GM20431 (cell line): ENCODE results near the gene VAV2.
"Not testable (repeated sequence)": the region's sequence is repeated elsewhere in the genome, so short reads cannot be mapped to it uniquely, and the experiment has no call there.

Source experiments
- in situ Hi-C: fragments of 300-500 bp; cut with MseI, MboI; formaldehyde crosslinking; loops from one replicate; pipeline ENCODE4 v1.15.0; 2020; ENCODE audit warnings: low sequenced_read_pairs; ENCODE audit not compliant: unreplicated experiment

Gene VAV2

DNA sequence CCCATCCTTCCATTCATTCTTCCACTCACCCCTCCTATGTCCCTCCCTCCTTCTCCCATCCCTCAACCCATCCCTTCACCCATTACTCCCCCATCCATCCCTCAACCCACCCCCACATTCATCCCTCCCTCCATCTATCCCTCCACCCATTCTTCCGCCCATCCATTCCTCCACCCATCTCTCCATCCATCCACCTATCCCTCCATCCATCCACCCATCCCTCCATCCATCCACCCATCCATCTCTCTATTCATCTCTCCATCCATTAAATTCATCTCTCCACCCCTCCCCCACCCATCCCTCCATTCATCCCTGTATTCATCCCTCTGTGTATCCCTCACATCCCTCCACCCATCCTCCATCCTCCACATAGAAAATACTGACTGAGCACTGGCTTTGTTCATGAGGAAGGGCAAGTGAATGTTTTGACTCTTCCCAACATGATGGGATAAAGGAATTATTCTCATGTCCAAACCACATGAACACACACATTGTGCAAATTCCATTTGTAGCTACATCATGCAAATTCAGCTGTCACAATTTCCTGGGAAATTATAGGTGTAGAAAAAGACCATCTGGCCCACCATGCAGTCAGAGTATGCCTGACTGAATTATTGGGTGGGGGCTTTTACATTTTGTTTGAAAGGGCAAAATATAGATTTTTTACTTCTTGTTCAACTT is 6.9 kb upstream of the VAV2 start:
- in situ Hi-C loops: no loop called here

DNA sequence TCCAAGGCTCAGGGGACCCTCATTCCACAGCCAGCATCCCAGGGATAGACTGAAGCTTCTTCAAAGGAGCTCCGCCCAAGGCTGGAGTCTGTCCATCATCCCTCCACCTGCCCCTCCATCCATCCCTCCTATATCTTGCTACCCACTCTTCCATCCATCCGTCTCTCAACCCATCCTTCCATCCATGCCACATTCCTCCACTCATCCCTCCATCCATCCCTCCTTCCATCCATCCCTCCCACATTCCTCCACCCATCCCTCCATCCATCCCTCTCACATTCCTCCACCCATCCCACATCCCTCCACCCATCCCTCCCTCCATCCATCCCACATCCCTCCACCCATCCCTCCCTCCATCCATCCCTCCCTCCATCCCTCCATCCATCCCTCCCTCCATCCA is 5.5 kb upstream of the VAV2 start:
- in situ Hi-C loops: no loop called here

DNA sequence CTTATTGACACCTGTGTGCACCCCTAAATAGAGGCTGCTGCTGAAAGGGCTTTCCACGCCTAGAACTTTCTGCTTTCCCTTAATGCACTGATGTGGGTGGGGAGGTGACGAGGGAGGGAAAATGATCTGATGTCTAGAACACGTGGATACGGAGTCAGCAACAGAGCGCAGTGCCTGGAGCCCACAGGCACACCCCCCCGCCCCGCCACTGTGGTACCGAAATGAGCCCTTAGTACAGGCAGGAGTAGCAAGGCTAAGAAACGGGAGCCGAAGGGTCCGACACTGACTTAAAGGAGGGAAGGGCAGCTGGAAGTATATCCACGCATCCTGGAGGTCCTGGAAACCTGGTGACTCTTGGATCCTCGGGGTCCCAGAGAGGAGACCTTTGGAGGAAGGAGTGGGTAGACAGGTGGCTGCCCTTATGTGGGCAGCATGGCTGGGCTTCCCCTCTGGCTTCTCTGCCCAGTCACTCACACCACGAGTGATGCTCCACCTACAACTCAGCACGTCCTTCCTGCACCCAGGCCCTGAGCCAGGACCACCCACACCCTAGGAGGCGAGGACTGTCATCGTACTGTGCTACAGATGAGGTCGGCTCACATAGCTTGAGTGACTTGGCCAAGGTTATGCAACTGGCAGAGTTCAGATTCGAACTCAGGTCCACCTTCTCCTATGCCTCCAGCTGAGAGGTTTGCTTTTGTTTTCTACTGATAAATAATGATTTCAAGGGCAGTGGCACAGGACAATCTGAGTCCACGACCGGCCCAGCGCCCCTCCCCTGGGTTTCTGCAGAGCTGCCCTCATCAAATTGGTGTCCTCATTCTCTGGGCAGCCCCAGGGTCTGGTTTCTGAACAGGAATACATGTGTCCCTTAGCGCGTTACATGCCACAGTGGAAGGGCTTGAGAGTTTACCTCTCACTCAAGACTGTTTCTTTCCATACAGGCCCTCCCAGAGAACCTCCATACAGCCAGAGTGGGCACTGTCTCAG is 4.7 kb upstream of the VAV2 start:
- in situ Hi-C loops: no loop called here

DNA sequence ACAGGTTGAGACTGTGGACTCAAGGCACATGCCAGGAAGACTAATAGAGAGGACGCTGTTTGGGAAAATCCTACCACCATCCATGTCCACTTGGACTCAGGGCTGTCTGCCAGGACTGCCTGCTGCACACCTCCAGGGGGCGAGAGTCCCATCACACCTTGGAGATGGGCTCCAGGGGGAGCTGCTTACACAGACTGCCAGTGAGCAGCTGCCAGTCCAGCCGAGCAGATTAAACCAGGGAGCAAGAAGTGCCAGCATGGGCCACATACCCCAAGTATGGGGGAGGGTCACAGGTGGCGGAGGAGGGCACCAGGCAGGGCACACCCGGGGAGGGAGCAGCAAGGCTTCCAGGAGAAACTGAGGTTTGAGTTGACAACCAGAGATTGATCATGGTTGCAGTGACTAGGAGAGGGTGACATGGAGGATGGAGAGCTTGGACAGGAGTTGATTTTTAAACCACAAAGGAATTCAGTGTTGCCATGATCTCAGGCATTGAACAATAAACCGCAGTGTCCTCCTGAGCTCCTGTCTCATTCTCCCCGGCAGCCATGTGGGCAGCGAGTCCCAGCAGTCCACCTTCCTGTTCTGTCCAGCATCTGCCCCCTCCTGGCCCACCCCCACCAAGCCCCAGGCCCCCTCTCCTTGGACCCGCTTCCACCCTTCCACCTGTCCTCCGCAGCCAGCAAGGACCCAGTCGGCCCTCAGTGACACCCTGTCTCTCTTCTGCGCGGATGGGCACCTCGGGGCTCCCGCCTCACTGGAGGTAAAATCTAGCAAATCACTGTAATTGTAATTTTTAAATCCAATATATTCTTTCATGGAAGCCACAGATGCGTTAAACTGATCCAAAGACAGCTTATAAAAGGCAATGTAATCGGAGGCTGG is 3.1 kb upstream of the VAV2 start:
- in situ Hi-C loops: no loop called here

DNA sequence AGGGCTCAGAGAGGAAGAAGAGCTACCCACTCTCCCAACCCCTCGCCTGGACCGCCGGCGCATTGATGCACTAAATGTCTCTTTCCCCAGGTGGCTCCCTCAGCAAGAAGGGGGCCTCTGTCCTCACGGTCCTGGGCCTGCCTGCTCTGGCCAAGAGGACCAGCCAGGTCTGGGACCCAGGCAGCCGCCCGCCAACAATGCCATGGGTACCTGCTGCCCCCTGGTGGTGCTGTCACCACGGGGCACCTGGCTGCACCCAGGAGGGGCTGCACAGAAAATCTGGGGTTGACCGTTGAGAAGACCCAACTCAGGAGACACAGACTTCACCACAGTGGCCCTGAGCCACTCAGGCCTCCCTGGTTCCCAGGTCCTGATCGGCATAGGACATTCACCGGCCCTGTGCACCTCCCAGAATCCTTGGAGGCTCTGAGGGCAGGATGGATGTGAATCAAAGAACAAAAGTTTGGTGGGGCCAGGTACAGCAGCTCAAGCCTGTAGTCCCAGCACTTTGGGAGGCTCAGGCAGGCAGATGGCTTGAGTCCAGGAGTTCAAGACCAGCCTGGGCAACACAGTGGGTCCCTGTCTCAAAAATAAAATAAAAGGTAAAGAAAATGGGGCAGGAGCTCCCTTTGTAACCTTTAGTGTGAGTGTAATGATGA is 2.4 kb upstream of the VAV2 start:
- in situ Hi-C loops: loop anchor here (5.0 kb wide), 1 partner anchor 202 kb away; no protein-coding TSS in a partner anchor

DNA sequence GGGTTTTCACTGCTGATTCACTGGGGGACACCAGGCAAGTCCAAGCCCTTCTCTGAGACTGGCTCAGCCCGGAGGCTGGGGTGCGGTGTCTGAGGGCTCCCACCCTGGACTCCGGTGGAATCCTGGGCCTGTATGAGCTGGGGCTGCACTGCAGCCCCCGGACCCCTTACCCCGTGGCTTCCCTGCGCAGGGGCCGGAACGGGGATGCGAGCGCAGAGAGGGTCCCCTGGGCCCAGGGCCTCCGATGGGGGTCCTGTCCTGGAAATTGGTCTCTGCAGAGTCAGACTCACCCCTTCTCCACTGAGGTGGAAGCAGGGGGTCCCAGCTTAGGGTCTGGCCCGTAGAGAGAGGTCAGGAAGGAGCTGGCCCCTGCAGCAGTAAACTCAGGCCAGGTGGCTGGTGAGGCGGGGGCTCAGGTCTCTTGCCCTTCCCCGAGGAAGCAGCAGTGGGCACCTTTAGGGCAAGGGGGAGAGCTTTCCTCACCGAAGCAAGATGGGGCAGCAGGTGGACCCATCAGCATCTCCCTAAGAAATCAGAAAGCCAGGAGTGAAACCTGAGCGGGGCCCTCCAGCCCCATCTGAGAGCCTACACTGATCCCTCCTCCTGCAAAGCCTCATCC is 1.6 kb upstream of the VAV2 start:
- in situ Hi-C loops: loop anchor here (5.0 kb wide), 1 partner anchor 201 kb away; no protein-coding TSS in a partner anchor

DNA sequence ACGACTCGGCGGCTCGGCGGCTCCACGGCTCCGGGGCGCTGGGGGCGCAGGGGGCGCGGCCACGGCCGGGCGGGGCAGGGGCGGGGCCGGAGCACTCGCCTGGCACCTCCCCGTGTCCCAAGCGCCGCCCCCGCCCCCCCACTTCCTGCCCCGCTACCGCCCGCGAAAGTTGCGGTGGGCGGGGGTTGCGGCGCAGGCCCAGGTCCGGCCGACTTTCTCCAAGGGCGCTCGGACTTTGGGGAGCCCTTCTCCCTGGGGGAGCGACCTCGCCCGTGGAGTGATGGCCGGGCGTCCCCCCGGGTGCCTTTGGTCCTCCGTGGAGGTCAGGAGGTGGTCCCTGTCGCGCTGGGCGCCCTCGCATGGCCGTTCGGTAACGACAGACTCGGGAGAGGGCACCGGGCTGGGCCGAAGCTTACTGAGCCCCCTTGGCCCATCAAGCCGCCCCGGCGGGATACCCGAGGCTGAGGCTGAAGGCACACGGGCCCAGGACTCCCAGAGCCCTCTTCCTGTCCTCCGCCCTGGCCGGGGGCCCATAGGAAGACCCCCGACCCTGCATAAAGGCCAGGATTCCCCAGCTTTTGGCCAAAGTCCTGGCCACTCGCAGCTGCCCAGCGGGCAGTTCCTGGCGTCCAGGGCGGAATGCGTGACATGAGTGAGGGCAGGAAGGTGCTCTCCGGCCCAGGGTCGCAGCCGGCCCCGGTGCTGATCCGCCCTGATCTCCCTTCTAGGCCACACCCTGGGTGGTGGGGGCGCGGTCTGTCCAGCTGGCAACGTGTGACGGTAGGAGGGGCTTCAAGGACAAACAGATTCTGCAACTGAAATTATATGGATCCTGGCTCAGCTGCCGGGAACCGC is 883 bp upstream of the VAV2 start:
- in situ Hi-C loops: loop anchor here (5.0 kb wide), 1 partner anchor 201 kb away; no protein-coding TSS in a partner anchor

DNA sequence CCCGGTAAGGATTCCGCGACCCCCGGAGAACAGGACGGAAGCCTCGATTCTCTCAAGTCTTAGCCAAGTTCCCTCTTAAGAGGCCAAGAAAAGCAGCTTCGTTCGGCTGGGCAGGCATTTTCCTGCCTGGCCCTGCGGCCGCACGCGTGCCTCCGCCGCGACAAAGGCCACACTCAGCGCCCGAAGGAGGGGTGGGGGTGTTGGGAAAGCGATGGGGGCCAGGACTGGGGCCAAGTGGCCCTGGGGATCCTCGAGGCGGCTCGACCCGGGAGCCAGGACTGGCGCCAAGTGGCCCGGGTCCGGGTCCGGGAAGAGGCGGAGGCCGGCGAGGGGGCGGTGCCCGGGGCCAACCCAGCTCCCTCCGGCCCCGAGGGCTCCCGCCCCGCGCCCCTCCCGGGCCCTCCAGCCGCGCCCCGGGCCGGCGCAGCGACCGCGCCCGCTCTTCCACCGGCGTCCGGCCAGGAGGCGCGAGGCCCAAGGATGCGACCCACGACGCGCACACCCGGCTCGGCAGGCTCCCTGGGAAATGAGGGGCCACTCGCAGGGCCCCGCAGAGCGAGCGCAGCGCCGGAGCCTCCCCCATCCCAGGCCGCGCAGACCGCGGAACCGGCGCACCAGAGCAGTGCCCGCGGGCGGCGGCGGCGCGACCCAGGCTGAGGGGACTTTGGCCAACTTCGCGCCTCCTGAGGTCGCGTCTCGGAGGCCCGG is 756 bp downstream of the VAV2 start:
- in situ Hi-C loops: loop anchor here (5.0 kb wide), 1 partner anchor 199 kb away; no protein-coding TSS in a partner anchor

DNA sequence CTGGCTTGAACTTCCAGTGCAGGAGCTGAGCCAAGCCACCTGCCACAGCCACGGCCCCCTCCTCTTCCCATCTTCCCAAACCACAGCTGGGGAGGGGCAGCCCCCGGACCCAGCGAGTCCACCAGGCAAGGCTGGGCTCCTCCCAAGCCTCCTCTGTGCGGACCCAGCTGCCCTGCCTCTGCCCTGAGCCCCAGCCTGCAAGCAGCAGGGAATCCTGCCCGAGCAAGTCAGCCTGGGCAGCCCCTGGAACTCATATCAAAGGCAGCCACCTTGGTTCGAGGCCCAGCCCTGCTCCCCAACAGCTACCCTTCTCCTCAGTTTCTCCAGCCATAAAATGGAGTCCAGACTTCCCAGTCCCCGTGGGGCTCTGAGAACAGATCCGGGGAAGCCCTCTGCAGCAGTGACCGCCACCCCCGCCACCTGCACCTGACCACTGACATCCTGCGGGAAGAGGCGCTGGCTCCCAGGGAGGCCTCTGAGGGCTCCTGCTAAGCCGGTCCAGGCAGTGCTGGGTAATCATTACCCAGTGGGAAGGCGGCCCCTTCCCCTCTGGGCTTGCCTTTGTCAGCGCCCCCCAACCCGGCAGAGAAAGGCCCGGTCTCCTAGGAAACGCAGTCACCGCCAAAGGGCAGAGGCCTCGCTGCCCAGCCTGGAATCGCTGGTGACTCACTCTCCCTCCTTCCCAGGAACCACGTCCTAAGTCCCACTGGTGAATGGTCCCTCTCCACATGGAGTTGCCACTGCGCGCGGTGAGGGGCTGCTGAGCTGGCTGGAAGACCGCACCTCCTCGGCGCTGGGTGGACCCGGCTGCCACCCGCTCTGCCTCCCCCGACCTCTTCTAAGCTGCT is 1.5 kb downstream of the VAV2 start:
- in situ Hi-C loops: loop anchor here (5.0 kb wide), 1 partner anchor 198 kb away; no protein-coding TSS in a partner anchor

DNA sequence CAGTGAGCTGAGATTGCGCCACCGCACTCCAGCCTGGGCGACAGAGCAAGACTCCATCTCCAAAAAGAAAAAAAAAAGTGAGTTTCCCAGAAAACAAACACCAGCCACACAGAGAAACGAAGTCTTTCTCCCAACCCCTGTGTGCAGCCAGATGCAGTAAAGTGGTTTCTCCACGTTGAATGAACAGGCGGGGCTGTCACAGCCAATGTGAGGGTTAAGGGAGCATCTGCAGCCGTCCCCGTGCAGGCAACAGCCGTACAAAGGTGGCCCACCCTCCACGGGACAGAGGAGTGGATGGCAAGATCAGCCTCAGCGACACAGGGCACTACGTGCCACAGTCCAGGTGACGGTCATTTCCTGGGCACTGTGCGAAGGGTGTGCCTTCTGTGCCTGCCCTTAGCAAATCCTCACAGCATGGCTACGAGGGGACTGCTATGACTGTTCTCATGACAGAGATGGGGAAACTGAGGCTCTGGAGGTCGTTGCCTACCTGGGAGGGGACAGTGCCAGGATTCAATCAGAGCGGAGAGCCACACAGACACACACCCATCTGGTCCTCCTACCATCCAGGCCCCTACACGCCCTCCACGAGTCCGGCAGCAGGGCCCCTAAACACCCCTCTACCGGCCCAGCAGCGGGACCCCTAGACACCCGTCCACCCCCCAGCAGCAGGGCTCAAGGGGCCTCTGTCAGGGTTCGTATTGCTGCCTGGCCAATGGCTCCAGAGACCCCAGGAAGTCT is 2.3 kb downstream of the VAV2 start:
- in situ Hi-C loops: loop anchor here (5.0 kb wide), 1 partner anchor 197 kb away; no protein-coding TSS in a partner anchor

DNA sequence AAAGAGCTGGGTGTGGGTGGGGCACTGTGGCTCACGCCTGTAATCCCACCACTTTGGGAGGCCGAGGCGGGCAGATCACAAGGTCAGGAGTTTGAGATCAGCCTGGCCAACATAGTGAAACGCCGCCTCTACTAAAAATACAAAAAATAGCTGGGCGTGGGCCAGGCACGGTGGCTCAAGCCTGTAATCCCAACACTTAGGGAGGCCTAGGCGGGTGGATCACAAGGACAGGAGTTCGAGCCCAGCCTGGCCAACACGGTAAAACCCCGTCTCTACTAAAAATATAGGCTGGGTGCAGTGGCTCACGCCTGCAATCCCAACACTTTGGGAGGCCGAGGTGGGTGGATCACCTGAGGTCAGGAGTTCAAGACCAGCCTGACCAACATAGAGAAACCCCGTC is 3.4 kb downstream of the VAV2 start:
- in situ Hi-C loops: not testable (repeated sequence)

DNA sequence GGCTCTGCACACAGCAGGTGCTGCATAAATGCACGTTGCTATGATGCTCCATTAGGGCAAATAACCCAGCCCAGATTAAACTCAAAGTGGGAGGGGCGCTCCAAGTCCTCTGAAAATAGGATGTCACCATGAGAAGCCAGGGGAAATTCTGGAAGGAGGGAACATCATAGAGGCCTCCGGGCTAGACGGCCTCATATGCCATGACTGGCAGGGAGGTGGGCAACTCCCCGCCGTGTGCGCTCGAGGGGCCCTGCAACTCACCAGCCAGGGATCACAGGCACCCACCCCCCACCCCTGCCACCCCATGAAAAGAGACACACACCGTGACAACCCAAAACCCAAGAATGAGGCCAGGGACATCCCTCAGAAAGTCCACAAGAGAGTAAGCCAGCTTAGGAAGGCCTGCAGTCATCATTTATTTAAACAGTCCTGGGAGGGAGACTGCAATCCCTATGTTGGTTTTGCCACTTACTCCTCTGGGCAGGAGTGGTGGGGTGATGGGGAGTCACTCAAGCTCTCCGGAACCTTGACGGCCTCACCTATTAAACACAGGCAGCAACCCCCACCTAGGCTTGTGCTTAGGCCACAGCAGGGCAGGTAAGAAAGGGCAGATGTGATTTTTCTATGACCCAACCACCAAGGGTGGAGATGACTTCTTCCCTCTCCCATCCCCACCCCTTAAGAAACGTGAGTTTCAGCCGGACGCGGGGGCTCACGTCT is 4.0 kb downstream of the VAV2 start:
- in situ Hi-C loops: no loop called here

DNA sequence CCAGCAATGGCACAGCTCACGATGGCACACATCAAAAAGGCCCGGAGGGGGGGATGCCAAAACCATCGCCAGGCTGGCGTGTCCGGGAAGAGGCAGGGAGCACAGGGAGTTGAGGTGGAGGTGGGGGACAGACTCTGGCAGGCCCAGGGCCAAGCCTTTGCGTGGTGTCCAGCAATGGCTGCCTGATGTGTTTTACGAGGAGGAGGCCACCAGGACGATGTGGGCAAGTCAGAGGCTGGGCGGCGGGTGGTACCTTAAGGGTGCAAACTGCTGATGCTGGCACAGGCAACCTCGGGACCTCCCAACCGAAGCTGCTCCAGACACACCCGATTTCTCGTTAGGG is 4.7 kb downstream of the VAV2 start:
- in situ Hi-C loops: no loop called here

DNA sequence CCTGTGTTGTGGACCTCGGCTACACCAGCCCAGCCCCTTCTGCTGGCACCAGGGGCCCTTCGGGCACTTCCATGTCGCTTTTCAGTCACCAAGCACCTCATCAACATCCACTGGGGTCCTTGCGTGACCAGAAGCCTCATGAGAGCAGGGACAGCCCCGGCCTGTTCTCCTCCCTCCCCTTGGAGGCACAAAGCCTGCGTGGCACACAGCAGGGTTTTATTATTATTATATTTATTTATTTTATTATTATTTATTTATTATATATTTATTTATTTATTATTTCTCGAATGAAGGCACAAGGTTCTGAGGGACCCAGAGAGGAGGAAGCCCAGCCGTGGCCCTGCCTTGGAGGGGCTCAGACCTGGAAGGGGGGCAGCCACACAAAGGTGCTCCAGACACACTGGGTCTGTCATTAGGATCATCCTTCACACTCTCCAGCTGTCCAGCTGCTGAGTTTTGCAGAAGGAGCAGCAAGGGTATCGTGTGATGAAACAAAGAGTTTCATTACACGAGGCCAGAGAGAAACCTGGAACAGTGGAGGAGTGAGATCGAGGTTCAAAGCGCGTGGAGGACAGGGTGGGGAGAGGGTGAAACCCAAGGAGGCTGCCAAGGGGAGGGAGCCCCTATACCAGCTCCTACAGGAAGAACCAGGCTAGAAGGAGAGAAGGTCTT is 5.2 kb downstream of the VAV2 start:
- in situ Hi-C loops: no loop called here

DNA sequence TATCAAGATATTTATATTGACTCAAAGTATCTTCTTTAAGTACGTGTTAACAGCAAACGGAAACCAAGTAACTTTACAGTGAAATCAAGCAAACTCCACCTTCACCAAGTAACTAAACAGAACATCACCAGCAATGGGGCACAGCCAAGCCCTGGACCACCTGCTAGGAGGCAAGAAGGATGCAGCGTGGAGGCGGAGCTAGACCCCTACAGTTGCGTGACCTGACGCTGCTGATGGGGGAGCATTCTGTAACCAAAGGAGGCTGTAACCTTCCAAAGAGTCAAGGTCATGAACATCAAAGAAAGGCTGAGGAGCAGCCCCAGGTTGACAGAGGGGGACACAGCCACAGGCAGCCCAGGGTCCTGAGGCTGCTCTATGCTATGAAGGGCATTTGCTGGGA is 6.1 kb downstream of the VAV2 start:
- in situ Hi-C loops: no loop called here
